GM12878 (cell line): ENCODE measurements around the gene PLEKHJ1. TPM values are rescaled to one million over a fixed set of nuclear protein-coding genes. Genes with fewer than 3 reads are reported as not detected.
"Not testable (repeated sequence)": the region's sequence is repeated elsewhere in the genome, so short reads cannot be mapped to it uniquely, and the experiment has no call there.

Experiments
- ATAC-seq: fragments of 200-7000 bp; cut with Tn5 transposase; 3 replicates; pipeline ENCODE4 v1.9.1; 2020; ENCODE audit warnings: mild to moderate bottlenecking, moderate library complexity
- BruUV-seq: library from RNA; stranded (reverse); fragments of 400-500 nt; replicated peaks from 2 replicates; lab custom pipeline; 2021; lab: Mats Ljungman, UMichigan
- CTCF ChIA-PET: fragments of 300-600 bp; sonication (Branson Sonifier 250); formaldehyde crosslinking; extraction: SDS; loops from one replicate; lab custom pipeline; 2021; ENCODE audit warnings: inconsistent platforms; lab: Yijun Ruan, JAX
- POLR2A ChIA-PET: fragments of 350-600 bp; formaldehyde crosslinking; extraction: SDS; loops from one replicate; lab custom pipeline; 2021; ENCODE audit warnings: inconsistent platforms; lab: Charles Lee
- RAD21 ChIA-PET: fragments of 300-600 bp; sonication (Branson Sonifier 250); formaldehyde crosslinking; loops from one replicate; lab custom pipeline; 2023; ENCODE audit warnings: antibody characterized with exemption; ENCODE audit not compliant: unreplicated experiment; lab: Charles Lee
- SMC1A ChIA-PET: fragments of 300-600 bp; sonication (Branson Sonifier 250); formaldehyde crosslinking; loops from one replicate; lab custom pipeline; 2023; ENCODE audit not compliant: unreplicated experiment, uncharacterized antibody; lab: Charles Lee
- DNase-seq: peaks from one replicate; pipeline ENCODE4 v3.0.0-alpha.2; 2011; ENCODE audit warnings: low read depth, low spot score
- FAIRE-seq: peaks from 3 replicates; lab custom pipeline; 2011; peaks lifted over from hg19 to GRCh38; lab: Jason Lieb, UNC
- H2AFZ ChIP-seq: 2 replicates; pipeline ENCODE4 v1.6.0; 2011; ENCODE audit warnings: low read depth, low read length, control low read depth; ENCODE audit not compliant: control insufficient read depth
- H3K27ac ChIP-seq: 2 replicates; pipeline ENCODE4 v1.5.1; 2011; ENCODE audit warnings: control low read depth; ENCODE audit not compliant: control insufficient read depth, insufficient read depth
- H3K27me3 ChIP-seq, 2 experiments: replicated peaks in 1 of 2; 2 replicates each; pipeline versions ENCODE4 v1.6.0 to v1.6.1; 2011; ENCODE audit warnings: low read length in 1 of 2; ENCODE audit not compliant: control insufficient read depth in 2 of 2, insufficient read depth in 2 of 2
- H3K36me3 ChIP-seq, 2 experiments: 2 replicates each; pipeline ENCODE4 v1.5.1; 2011; ENCODE audit warnings: low read length in 1 of 2; ENCODE audit not compliant: control insufficient read depth in 2 of 2, insufficient read depth in 2 of 2
- H3K4me1 ChIP-seq: 2 replicates; pipeline ENCODE4 v1.6.1; 2011; ENCODE audit warnings: mild to moderate bottlenecking, low read length, moderate library complexity, mixed read lengths; ENCODE audit not compliant: control insufficient read depth, insufficient read depth
- H3K4me2 ChIP-seq: 2 replicates; pipeline ENCODE4 v1.6.0; 2011; ENCODE audit warnings: control low read depth; ENCODE audit not compliant: control insufficient read depth, insufficient read depth
- H3K4me3 ChIP-seq: fragments of 200-600 bp; sonication (generic); 2 replicates; pipeline ENCODE4 v1.5.1; 2016
- H3K79me2 ChIP-seq: 2 replicates; pipeline ENCODE4 v1.6.0; 2011; ENCODE audit warnings: low read length; ENCODE audit not compliant: control insufficient read depth, insufficient read depth
- H3K9ac ChIP-seq: 2 replicates; pipeline ENCODE4 v1.8.0; 2011; ENCODE audit warnings: low read length, control low read depth, mixed read lengths; ENCODE audit not compliant: control insufficient read depth, insufficient read depth
- H3K9me3 ChIP-seq: replicated peaks from 3 replicates; pipeline ENCODE4 v1.5.1; 2011; ENCODE audit warnings: mild to moderate bottlenecking, low read length; ENCODE audit not compliant: control insufficient read depth, insufficient read depth
- H4K20me1 ChIP-seq: 2 replicates; pipeline ENCODE4 v1.6.0; 2011; ENCODE audit not compliant: control insufficient read depth, insufficient read depth
- BMI1 ChIP-seq: fragments of 450-650 bp; IDR thresholded peaks from 2 replicates; pipeline ENCODE4 v1.6.1; 2016; ENCODE audit warnings: mild to moderate bottlenecking, moderate library complexity, borderline replicate concordance
- CHD4 ChIP-seq: fragments of 200-600 bp; sonication (generic); IDR thresholded peaks from 2 replicates; pipeline ENCODE4 v1.6.1; 2016; ENCODE audit warnings: mild to moderate bottlenecking
- ETV6 ChIP-seq, 2 experiments: fragments of 450-650 bp in 1 of 2; IDR thresholded peaks in 1 of 2; conservative IDR thresholded peaks in 1 of 2; 2 replicates each; pipeline ENCODE4 v1.6.1; 2014; ENCODE audit warnings: antibody characterized with exemption in 1 of 2, borderline replicate concordance in 1 of 2, low read depth in 1 of 2, mild to moderate bottlenecking in 1 of 2, moderate library complexity in 1 of 2
- HDAC2 ChIP-seq: fragments of 200-600 bp; sonication (generic); IDR thresholded peaks from 2 replicates; pipeline ENCODE4 v1.6.1; 2017
- NR2F1 ChIP-seq: fragments of 450-650 bp; conservative IDR thresholded peaks from 2 replicates; pipeline ENCODE4 v1.6.1; 2017; ENCODE audit warnings: mild to moderate bottlenecking
- NRF1 ChIP-seq: conservative IDR thresholded peaks from 2 replicates; pipeline ENCODE4 v1.6.1; 2011; ENCODE audit warnings: mild to moderate bottlenecking, low read depth, low read length, improper control_type of control experiment
- POLR2AphosphoS2 ChIP-seq: IDR thresholded peaks from 2 replicates; pipeline ENCODE4 v1.6.1; 2011; ENCODE audit warnings: low read depth, mild to moderate bottlenecking, low read length, improper control_type of control experiment, moderate library complexity
- RCOR1 ChIP-seq: conservative IDR thresholded peaks from 2 replicates; pipeline ENCODE4 v1.6.1; 2012; ENCODE audit warnings: low read depth, low read length, improper control_type of control experiment
- SMC3 ChIP-seq: IDR thresholded peaks from 2 replicates; pipeline ENCODE4 v1.6.1; 2011; ENCODE audit warnings: low read length, improper control_type of control experiment, borderline replicate concordance
- SP1 ChIP-seq: IDR thresholded peaks from one replicate; pipeline ENCODE4 v1.6.1; 2011; ENCODE audit warnings: low read depth, low read length
- SPI1 ChIP-seq: IDR thresholded peaks from 2 replicates; pipeline ENCODE4 v1.6.1; 2011; ENCODE audit warnings: low read depth, mild to moderate bottlenecking, low read length, moderate library complexity, borderline replicate concordance; ENCODE audit not compliant: insufficient read depth
- SUPT20H ChIP-seq: IDR thresholded peaks from 2 replicates; pipeline ENCODE4 v1.6.1; 2011; ENCODE audit warnings: low read depth, mild to moderate bottlenecking, low read length, moderate library complexity, borderline replicate concordance; ENCODE audit not compliant: control insufficient read depth
- TBL1XR1 ChIP-seq: IDR thresholded peaks from 2 replicates; pipeline ENCODE4 v1.6.1; 2012; ENCODE audit warnings: low read depth, low read length, improper control_type of control experiment
- WGBS: methylation state at CpG from one replicate; pipeline ENCODE4 v1.1.6; 2016; ENCODE audit warnings: low lambda C conversion rate; ENCODE audit not compliant: insufficient replicate concordance, insufficient coverage; ENCODE audit errors: missing lambda C conversion rate; 5-methylcytosine and 5-hydroxymethylcytosine counted together
- in situ Hi-C: fragments of 300-500 bp; cut with MboI; formaldehyde crosslinking; loops from 9 replicates; pipeline ENCODE4 v1.14.3; 2018; ENCODE audit warnings: mixed read lengths
- intact Hi-C: fragments of 100-400 bp; cut with micrococcal nuclease; formaldehyde crosslinking; loops from one replicate; pipeline ENCODE4 v1.14.2; 2022; ENCODE audit not compliant: unreplicated experiment
- polyA plus RNA-seq, 11 experiments: library from polyadenylated mRNA; depleted of rRNA in 4 of 11; unstranded in 6 of 11; stranded (reverse) in 5 of 11; fragments of >200 nt; fragmentation: Nextera tagmentation in 4 of 11; fragmentation: Illumina TruSeq in 1 of 11; extraction: Ambion mirVana in 4 of 11; extraction: Trizol in 1 of 11; gene quantifications; 1 replicate in 1 of 11; 2 replicates in 10 of 11; pipeline versions ENCODE4 v1.2.1 to v1.2.3, GENCODE V29; 2011 to 2016; ENCODE audit warnings: inconsistent platforms in 2 of 11, missing spikeins in 2 of 11, low read depth in 1 of 11
- total RNA-seq, 4 experiments: library from RNA; depleted of rRNA in 3 of 4; stranded (reverse); fragments of >200 nt in 3 of 4; fragmentation: Illumina TruSeq in 1 of 4; extraction: Trizol in 1 of 4; gene quantifications; 2 replicates each; pipeline versions ENCODE4 v1.2.1 to v1.2.3, GENCODE V29; 2013 to 2021
- TF ChIP-seq, protein P1 (sequence below): IDR thresholded peaks from 2 replicates; pipeline ENCODE4 v1.6.1; 2011; ENCODE audit warnings: borderline replicate concordance, low read depth, mild to moderate bottlenecking, moderate library complexity, low read length; ENCODE audit not compliant: insufficient read depth, poor library complexity, severe bottlenecking

PLEKHJ1 gene
- total and polyA plus RNA-seq, 10 of the 15 experiments (the other 5 are each of a cell fraction or from before 2014, with no cell fraction given) = 1.3 to 133 (median 75.0) TPM

DNA sequence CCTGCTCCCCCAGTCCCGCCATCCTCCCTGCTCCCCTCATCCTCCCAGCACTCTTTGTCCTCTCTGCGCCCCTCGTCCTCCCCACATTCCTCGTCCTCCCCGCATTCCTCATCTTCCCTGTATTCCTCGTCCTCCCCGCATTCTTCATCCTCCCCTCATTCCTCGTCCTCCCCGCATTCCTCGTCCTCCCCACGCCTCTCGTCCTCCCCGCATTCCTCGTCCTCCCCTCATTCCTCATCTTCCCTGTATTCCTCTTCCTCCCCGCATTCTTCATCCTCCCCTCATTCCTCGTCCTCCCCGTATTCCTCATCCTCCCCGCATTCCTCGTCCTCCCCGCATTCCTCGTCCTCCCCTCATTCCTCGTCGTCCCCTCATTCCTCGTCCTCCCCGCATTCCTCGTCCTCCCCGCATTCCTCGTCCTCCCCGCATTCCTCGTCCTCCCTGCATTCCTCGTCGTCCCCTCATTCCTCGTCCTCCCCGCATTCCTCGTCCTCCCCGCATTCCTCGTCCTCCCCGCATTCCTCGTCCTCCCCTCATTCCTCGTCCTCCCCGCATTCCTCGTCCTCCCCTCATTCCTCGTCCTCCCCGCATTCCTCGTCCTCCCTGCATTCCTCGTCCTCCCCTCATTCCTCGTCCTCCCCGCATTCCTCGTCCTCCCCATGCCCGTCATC lies 35.4 kb downstream of the PLEKHJ1 start:
- H3K9ac ChIP-seq, intact Hi-C loops, H3K4me3 ChIP-seq, POLR2A ChIA-PET, H3K27me3 ChIP-seq, FAIRE-seq, SMC1A ChIA-PET, CTCF ChIA-PET, H3K79me2 ChIP-seq, H4K20me1 ChIP-seq, H2AFZ ChIP-seq, H3K4me2 ChIP-seq, in situ Hi-C loops, H3K27ac ChIP-seq, DNase-seq, H3K4me1 ChIP-seq, ATAC-seq, RAD21 ChIA-PET, H3K9me3 ChIP-seq, BruUV-seq: not testable (repeated sequence)
- H3K36me3 ChIP-seq = peaks cover 6 to 53% of the 10 kb centered on the region in 2 experiments; a peak in 3 of 4 replicates
- 99% methylated on average over 31 of the region's 50 CpGs for WGBS

DNA sequence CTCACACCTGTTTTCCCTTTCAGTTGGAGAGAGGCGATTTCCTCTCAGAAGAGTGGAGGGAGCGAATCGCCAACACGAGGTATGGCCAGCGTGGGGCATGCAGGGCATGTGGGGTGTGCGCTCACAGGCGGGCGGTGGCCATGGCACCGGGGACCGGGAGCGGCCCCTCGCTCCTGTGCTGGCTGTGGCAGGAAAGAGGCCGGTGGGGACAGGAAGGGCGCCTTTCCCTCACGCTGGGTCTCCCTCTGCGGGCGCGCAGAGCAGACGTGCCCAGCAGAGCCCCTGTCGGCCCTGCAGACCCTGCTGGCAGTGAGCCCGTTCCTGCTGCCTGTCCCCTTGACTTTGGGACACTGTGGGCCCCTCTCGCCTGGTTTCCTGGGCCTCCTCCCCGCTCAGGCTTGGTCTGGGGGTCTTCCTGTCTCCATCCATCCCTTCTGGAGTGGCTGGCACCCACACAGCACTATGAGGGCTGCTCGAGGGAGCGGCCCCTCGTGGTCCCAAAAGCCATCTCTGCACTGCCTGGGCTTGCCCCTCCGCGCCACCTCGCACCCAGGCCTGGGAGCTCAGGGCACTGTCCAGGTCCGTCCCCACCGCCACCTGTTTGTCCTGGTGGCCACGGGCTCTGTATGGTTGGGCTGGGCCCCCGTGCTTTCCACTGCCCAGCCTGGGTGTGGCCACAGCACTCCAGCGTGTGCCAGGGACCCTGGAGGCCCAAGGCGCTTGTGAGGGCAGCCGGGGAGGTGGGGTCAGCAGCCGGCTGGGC lies 36.1 kb downstream of the PLEKHJ1 start:
- Histone ChIP-seq H3K36me3 (peaks cover 6 to 59% of the 10 kb centered on the region in 2 experiments; a peak in 3 of 4 replicates), H3K4me3 (no peak overlapping the region), H3K27me3 (no peaks in the 10 kb centered on the region), H3K27ac (no peak overlapping the region), H3K9ac (no peak overlapping the region), H3K9me3 (no peaks in the 10 kb centered on the region), H3K4me1 (no peaks in the 10 kb centered on the region), H3K79me2 (peaks cover 3% of the 10 kb centered on the region; the same call in 1 of the 2 replicates), H2AFZ (no peak overlapping the region), H4K20me1 (0 out of 2 replicates have a peak, but pooled peaks cover 2% of the 10 kb centered on the region), H3K4me2 (no peak overlapping the region)
- ATAC-seq (no peak), DNase-seq (no peak), FAIRE-seq (no peak)
- intact Hi-C loops = no loop called here
- no TSS peak for BruUV-seq
- SMC1A ChIA-PET = interaction anchor here (0.8 to 1.2 kb wide), 4 partner anchors 17 to 45 kb away, joined by 3 to 4 read pairs (median 3); no protein-coding TSS in a partner anchor
- TF ChIP-seq HDAC2 (no peak), TBL1XR1 (no peak), RCOR1 (no peak), CHD4 (no peak), ETV6 (conservative IDR thresholded peaks at IDR 0.05 in 1 of 2, IDR thresholded peaks at IDR 0.05 in 1 of 2; ENCODE audit: borderline replicate concordance in 1 of 2, low read depth in 1 of 2) (no peak), SP1 (no peak), SUPT20H (no peak), POLR2AphosphoS2 (no peak), SPI1 (no peak), SMC3 (no peak), BMI1 (no peak), NR2F1 (no peak), NRF1 (no peak)
- TF ChIP-seq, protein P1, sequence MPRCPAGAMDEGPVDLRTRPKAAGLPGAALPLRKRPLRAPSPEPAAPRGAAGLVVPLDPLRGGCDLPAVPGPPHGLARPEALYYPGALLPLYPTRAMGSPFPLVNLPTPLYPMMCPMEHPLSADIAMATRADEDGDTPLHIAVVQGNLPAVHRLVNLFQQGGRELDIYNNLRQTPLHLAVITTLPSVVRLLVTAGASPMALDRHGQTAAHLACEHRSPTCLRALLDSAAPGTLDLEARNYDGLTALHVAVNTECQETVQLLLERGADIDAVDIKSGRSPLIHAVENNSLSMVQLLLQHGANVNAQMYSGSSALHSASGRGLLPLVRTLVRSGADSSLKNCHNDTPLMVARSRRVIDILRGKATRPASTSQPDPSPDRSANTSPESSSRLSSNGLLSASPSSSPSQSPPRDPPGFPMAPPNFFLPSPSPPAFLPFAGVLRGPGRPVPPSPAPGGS = no peak
- POLR2A ChIA-PET = no interaction called here
- 96% methylated on average over 29 of the region's 37 CpGs for WGBS
- in situ Hi-C loops = no loop called here
- CTCF ChIA-PET = interaction anchor here (0.6 to 1.6 kb wide), 5 partner anchors 26 to 48 kb away, joined by 3 to 18 read pairs (median 4); no protein-coding TSS in a partner anchor
- RAD21 ChIA-PET = interaction anchor here (1.0 to 1.2 kb wide), 3 partner anchors 28 to 45 kb away, joined by 3 to 5 read pairs (median 3); no protein-coding TSS in a partner anchor
